Vagina (tissue), 2 donors: Measurements from ENCODE around the gene ABLIM1. TPM values are rescaled to one million over a fixed set of nuclear protein-coding genes. Genes with fewer than 3 reads are reported as not detected.

Experiments
- DNase-seq, 2 donors: peaks; one replicate each; pipeline ENCODE4 v3.0.0-alpha.2; 2017; ENCODE audit errors: extremely low spot score in 2 of 2
- H3K27ac ChIP-seq: fragments of 200-600 bp; sonication (generic); one replicate; pipeline ENCODE4 v1.5.1; 2019
- H3K27me3 ChIP-seq: fragments of 200-600 bp; sonication (generic); one replicate; pipeline ENCODE4 v1.5.1; 2019
- H3K36me3 ChIP-seq, 2 donors: fragments of 200-600 bp; sonication (generic); one replicate each; pipeline ENCODE4 v1.5.1; 2017 to 2019
- H3K4me1 ChIP-seq: fragments of 200-600 bp; sonication (generic); one replicate; pipeline ENCODE4 v1.5.1; 2019
- H3K4me3 ChIP-seq, 2 donors: fragments of 200-600 bp; sonication (generic); 1 replicate in 1 of 2; 2 replicates in 1 of 2; pipeline ENCODE4 v1.5.1; 2016 to 2019
- H3K9me3 ChIP-seq: fragments of 200-600 bp; sonication (generic); one replicate; pipeline ENCODE4 v1.5.1; 2019
- POLR2A ChIP-seq, 2 donors: fragments of 450-650 bp; IDR thresholded peaks; one replicate each; pipeline ENCODE4 v1.6.1; 2017; ENCODE audit warnings: antibody characterized with exemption in 2 of 2, mild to moderate bottlenecking in 2 of 2, moderate library complexity in 2 of 2
- POLR2AphosphoS5 ChIP-seq, 2 donors: sonication (generic); formaldehyde crosslinking; IDR thresholded peaks; one replicate each; pipeline ENCODE4 v1.9.0; 2017; ENCODE audit warnings: antibody characterized with exemption in 2 of 2, mild to moderate bottlenecking in 2 of 2, low read depth in 1 of 2; ENCODE audit not compliant: insufficient read depth in 1 of 2
- intact Hi-C: fragments of 100-400 bp; cut with DNase I; formaldehyde crosslinking; loops from one replicate; pipeline ENCODE4 v1.15.1; 2023
- total RNA-seq: library from RNA; depleted of rRNA; stranded (reverse); fragments of >200 nt; gene quantifications from one replicate; pipeline ENCODE4 v1.2.3, GENCODE V29; 2016
- TF ChIP-seq, protein P1 (sequence below), 3 experiments: fragments of 450-650 bp in 2 of 3; fragments of 200-600 bp in 1 of 3; sonication (generic) in 1 of 3; IDR thresholded peaks; one replicate each; pipeline ENCODE4 v1.5.1; 2017 to 2019; ENCODE audit warnings: antibody characterized with exemption in 3 of 3, mild to moderate bottlenecking in 2 of 3, moderate library complexity in 2 of 3

The ABLIM1 gene
- total RNA-seq, 1 donor from 2014 or later: 176 TPM

DNA sequence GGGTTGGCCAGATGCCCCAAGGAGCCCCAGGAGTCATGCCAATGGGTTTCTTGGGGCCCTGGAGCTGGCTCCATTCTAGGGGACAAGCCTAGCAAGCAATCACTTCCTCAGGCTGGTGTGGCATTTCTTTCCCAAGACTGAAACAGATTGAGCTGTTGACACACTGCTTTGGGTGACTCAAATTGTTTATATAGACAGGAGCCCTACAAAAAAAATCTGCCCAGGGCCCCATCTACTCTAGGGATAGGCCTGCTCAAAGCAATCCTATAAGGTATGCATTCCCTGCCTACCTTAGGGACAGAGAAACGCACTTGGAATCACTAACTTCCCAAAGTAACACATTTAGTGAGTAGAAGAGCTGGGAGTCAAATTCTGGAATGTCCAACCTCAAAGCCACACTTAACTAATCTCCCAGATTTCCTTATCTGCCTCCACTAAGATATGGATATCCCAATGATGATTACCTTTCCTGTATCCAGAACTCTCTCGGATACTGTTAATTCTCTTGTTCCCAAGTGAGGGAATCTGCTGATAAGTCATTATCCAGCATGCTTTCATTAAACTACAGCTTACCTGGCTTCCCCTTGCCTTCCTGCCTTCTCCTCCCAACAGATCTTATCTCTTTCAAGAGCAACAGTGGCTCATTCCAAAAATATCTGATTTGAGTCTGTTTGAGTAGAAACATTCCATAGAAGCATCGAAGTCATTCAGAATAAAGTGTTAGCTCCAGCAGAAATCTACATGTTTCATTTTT lies 3.1 kb downstream of the ABLIM1 start:
- no peak for DNase-seq
- H3K36me3 ChIP-seq: no peaks in the 10 kb centered on the region
- TF ChIP-seq, protein P1, sequence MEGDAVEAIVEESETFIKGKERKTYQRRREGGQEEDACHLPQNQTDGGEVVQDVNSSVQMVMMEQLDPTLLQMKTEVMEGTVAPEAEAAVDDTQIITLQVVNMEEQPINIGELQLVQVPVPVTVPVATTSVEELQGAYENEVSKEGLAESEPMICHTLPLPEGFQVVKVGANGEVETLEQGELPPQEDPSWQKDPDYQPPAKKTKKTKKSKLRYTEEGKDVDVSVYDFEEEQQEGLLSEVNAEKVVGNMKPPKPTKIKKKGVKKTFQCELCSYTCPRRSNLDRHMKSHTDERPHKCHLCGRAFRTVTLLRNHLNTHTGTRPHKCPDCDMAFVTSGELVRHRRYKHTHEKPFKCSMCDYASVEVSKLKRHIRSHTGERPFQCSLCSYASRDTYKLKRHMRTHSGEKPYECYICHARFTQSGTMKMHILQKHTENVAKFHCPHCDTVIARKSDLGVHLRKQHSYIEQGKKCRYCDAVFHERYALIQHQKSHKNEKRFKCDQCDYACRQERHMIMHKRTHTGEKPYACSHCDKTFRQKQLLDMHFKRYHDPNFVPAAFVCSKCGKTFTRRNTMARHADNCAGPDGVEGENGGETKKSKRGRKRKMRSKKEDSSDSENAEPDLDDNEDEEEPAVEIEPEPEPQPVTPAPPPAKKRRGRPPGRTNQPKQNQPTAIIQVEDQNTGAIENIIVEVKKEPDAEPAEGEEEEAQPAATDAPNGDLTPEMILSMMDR (IDR thresholded peaks at IDR 0.05): no peak
- TF ChIP-seq POLR2AphosphoS5 (IDR thresholded peaks at IDR 0.05; ENCODE audit: insufficient read depth in 1 of 2, low read depth in 1 of 2) (no peak), POLR2A (IDR thresholded peaks at IDR 0.05) (no peak)
- H3K4me3 ChIP-seq: no peak overlapping the region
- H3K4me1 ChIP-seq: no peaks in the 10 kb centered on the region
- H3K9me3 ChIP-seq: no peaks in the 10 kb centered on the region
- intact Hi-C loops: no loop called here
- H3K27ac ChIP-seq: no peak overlapping the region
- H3K27me3 ChIP-seq: no peaks in the 10 kb centered on the region

DNA sequence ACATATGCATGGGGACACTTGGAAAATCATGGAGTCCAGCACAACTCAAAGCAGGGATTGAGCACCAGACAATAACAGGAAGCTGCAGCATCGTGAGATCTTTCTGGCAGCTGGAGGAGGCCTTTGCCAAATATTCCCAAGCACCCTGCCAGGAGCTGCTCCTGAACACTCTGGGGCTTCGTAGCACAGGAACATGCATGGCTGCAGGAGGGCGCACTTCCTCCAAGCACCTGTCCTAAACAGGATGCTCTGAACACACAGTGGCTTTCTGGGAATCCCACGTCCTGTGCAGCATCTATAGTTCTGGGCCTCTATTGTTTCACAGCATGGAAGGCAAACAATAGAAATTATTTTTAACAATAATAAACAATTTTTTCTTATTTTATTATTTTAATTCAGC lies 4.1 kb downstream of the ABLIM1 start:
- Histone ChIP-seq H3K27me3 (no peaks in the 10 kb centered on the region), H3K36me3 (no peaks in the 10 kb centered on the region), H3K4me3 (no peak overlapping the region), H3K27ac (no peak overlapping the region), H3K9me3 (no peaks in the 10 kb centered on the region), H3K4me1 (peaks cover 3% of the 10 kb centered on the region)
- DNase-seq: no peak
- intact Hi-C loops: no loop called here
- TF ChIP-seq POLR2A (IDR thresholded peaks at IDR 0.05) (no peak), POLR2AphosphoS5 (IDR thresholded peaks at IDR 0.05; ENCODE audit: insufficient read depth in 1 of 2, low read depth in 1 of 2) (no peak)
- TF ChIP-seq, protein P1 (IDR thresholded peaks at IDR 0.05): no peak

DNA sequence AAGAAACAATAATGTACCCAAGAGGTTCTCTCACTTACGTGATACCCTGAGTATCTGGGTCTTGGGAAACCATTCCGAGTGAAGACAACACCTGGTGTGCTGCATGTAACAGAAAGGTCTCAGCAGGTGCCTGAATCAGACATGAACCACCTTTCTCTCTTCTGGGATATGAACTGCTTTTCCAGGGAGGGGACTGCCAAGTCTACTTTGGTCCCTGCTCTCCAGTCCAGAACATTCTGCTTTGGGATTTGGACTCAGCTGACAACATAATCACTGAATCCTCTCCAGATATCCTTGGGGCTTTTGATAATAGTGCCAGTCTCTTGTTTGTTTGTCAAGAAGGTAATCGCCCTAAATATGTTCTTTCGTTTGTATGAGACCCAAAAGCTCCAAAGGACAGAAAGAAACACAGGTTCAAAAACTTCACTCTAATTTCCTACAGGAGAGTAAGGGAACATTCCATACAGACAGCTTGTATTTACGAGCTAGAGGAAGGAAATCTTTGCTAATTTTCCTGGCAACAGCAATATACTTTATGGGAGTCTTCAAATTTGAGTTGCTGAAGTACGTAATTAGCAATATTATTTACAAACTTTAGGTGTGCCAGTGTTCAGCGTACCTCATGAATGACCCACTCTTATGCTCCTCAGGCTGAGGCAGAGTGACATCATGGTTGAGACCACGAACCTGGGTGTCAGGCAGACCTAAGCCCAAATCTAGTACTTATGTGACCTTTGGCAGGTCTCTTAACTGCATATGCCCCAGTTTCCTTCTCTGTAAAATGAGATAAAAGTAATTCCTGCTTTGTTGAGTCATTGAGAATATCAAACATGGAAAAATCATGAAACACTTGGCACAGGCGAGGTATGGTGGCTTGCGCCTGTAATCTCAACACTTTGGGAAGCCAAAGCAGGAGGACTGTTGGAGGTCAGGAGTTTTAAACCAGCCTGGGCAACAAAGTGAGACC lies 5.4 kb downstream of the ABLIM1 start:
- Histone ChIP-seq H3K27me3 (no peaks in the 10 kb centered on the region), H3K27ac (peak overlapping the region; percentile 10), H3K4me3 (no peak overlapping the region), H3K9me3 (no peaks in the 10 kb centered on the region), H3K4me1 (peaks cover 11% of the 10 kb centered on the region), H3K36me3 (no peaks in the 10 kb centered on the region)
- no peak for DNase-seq
- intact Hi-C loops: no loop called here
- TF ChIP-seq POLR2A (IDR thresholded peaks at IDR 0.05) (no peak), POLR2AphosphoS5 (IDR thresholded peaks at IDR 0.05; ENCODE audit: insufficient read depth in 1 of 2, low read depth in 1 of 2) (no peak)
- TF ChIP-seq, protein P1 (IDR thresholded peaks at IDR 0.05): no peak

DNA sequence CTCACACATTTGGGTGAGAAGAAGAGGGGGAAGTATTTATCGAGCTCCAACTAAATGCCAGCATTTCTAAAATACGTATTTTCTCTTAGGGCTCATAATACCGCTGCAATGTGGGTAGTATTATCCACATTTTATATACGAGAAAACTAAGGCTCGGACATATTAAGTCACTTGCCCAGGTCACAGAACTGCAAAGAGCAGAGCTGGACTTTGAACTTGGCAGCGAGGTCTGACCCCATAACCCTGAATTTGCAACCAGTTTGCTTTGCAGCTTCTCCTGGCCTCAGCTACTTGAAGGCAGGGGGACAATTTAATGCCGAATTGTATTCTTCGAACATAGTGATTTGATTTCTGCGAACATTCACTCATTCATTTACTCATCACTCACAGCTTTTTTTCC lies 7.2 kb downstream of the ABLIM1 start:
- Histone ChIP-seq H3K4me1 (peaks cover 11% of the 10 kb centered on the region), H3K36me3 (no peaks in the 10 kb centered on the region), H3K9me3 (no peaks in the 10 kb centered on the region), H3K4me3 (no peak overlapping the region), H3K27me3 (no peaks in the 10 kb centered on the region), H3K27ac (peak overlapping the region; percentile 42)
- intact Hi-C loops: no loop called here
- no peak for DNase-seq
- TF ChIP-seq POLR2AphosphoS5 (IDR thresholded peaks at IDR 0.05; ENCODE audit: insufficient read depth in 1 of 2, low read depth in 1 of 2) (no peak), POLR2A (IDR thresholded peaks at IDR 0.05) (no peak)
- TF ChIP-seq, protein P1 (IDR thresholded peaks at IDR 0.05): no peak
